Neural cell (in vitro differentiated cells): ENCODE data around the gene MIEN1.

Experiments used
- CTCF ChIP-seq: fragments of 450-650 bp; IDR thresholded peaks from 2 replicates; pipeline ENCODE4 v1.5.1; 2014; ENCODE audit warnings: antibody characterized with exemption, mild to moderate bottlenecking, moderate library complexity; ENCODE audit not compliant: poor library complexity, severe bottlenecking
- TAF1 ChIP-seq: IDR thresholded peaks from 2 replicates; pipeline ENCODE4 v1.6.1; 2012; ENCODE audit warnings: low read depth

GRCh38 chr17:39695089-39695474, 35.2 kb downstream of the MIEN1 start:
- TF ChIP-seq TAF1 (no peak), CTCF (no peak)
